Activated naive CD8-positive, alpha-beta T cell treated with anti-CD3 and anti-CD28 coated beads for 36 hours (primary cell): ENCODE measurements around the gene ARHGEF16. TPM values are rescaled to one million over a fixed set of nuclear protein-coding genes. Genes with fewer than 3 reads are reported as not detected.

ENCODE experiments used
- DNase-seq: peaks from one replicate; pipeline ENCODE4 v3.0.0; 2021
- H3K27ac Mint-ChIP-seq: one replicate; pipeline ENCODE4 v1.8.0; 2022; ENCODE audit warnings: mild to moderate bottlenecking, moderate library complexity, mixed read lengths
- H3K27me3 Mint-ChIP-seq: one replicate; pipeline ENCODE4 v1.8.0; 2022; ENCODE audit warnings: mild to moderate bottlenecking, mixed read lengths
- H3K36me3 Mint-ChIP-seq: one replicate; pipeline ENCODE4 v1.8.0; 2021; ENCODE audit warnings: mild to moderate bottlenecking, mixed read lengths
- H3K4me1 Mint-ChIP-seq: one replicate; pipeline ENCODE4 v1.8.0; 2021; ENCODE audit warnings: mixed read lengths
- H3K4me3 Mint-ChIP-seq: one replicate; pipeline ENCODE4 v1.8.0; 2022; ENCODE audit warnings: mild to moderate bottlenecking, moderate library complexity, mixed read lengths
- H3K9me3 Mint-ChIP-seq: one replicate; pipeline ENCODE4 v1.8.0; 2022; ENCODE audit warnings: mixed read lengths
- total RNA-seq, 2 experiments: library from RNA; stranded (reverse); gene quantifications; one replicate each; pipeline ENCODE4 v1.2.3, GENCODE V29; 2021

ARHGEF16 gene
- total RNA-seq, 2 experiments from 2014 or later: 0.12 TPM; not detected in 1

- no peaks in the 10 kb centered on the region for H3K27me3 Mint-ChIP-seq
- H3K9me3 Mint-ChIP-seq: no peaks in the 10 kb centered on the region
- H3K4me3 Mint-ChIP-seq: no peak overlapping the region
- H3K27ac Mint-ChIP-seq: no peak overlapping the region
- no peak for DNase-seq
- peaks cover 3% of the 10 kb centered on the region for H3K36me3 Mint-ChIP-seq
- no peaks in the 10 kb centered on the region for H3K4me1 Mint-ChIP-seq
These were observed 55.3 kb downstream of the ARHGEF16 start for GRCh38 chr1:3509721-3510120.

DNA sequence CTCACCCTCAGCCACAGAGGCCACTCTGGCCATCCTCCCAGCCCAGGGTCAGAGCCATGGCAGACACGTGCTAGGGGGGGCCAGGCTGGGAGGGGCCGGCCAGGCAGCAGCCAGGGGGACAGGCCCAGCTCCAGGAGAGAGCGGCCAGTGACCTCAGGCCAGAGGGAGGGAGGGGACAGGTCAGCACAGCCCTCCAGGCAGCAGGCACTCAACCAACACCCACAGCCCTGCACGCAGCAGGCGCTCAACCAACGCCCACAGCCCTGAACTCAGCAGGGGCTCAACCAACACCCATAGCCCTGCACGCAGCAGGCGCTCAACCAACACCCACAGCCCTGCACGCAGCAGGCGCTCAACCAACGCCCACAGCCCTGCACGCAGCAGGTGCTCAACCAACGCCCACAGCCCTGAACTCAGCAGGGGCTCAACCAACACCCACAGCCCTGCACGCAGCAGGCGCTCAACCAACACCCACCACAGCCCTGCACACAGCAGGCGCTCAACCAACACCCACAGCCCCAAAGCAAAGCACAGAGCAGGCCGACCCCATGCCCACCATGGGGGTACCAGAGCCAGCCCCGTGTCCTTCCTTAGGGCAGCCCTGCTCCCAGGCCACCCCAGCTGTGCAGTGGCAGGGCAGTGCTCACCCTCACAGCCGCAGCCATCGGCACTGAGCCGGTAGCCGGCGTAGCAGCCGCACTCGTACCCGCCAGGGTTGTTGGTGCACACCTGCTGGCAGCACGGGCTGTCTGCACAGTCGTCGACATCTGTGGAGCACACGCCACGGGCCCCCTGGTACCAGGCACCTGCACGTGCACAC, 55.9 kb downstream of the ARHGEF16 start:
- Mint-ChIP-seq H3K27ac (no peak overlapping the region), H3K4me3 (no peak overlapping the region), H3K36me3 (peaks cover 3% of the 10 kb centered on the region), H3K4me1 (no peaks in the 10 kb centered on the region), H3K27me3 (no peaks in the 10 kb centered on the region), H3K9me3 (no peaks in the 10 kb centered on the region)
- no peak for DNase-seq

GRCh38 chr1:3510956-3511250, 56.4 kb downstream of the ARHGEF16 start:
- no peaks in the 10 kb centered on the region for H3K27me3 Mint-ChIP-seq
- H3K4me1 Mint-ChIP-seq: no peaks in the 10 kb centered on the region
- no peaks in the 10 kb centered on the region for H3K9me3 Mint-ChIP-seq

DNA sequence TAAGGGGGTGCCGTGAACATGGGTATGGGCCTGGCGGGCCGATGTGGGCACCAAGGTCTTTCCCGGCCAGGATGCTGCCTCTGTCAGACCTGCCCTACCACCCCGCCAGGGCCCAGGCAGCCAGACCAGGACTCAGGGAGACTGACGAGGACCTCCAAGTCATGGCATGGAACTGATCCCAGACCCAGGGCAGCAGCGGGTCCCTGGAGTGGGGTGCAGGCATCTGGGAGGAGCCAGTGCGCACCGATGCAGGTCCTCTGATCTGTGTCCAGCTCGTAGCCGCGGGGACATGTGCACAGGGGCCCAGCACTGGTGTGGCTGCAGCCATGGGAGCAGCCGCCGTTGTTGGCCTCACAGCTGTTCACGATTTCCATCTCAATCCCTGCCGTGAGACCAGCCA, 56.8 kb downstream of the ARHGEF16 start:
- Mint-ChIP-seq H3K9me3 (no peaks in the 10 kb centered on the region), H3K27ac (no peak overlapping the region), H3K36me3 (peaks cover 3% of the 10 kb centered on the region), H3K4me1 (no peaks in the 10 kb centered on the region), H3K27me3 (no peaks in the 10 kb centered on the region), H3K4me3 (no peak overlapping the region)
- DNase-seq: no peak

More at GRCh38 chr1:3510956-3511250, 56.4 kb downstream of the ARHGEF16 start:
- H3K4me3 Mint-ChIP-seq: no peak overlapping the region
- H3K27ac Mint-ChIP-seq: no peak overlapping the region
- peaks cover 3% of the 10 kb centered on the region for H3K36me3 Mint-ChIP-seq
- DNase-seq: no peak

- no peak overlapping the region for H3K27ac Mint-ChIP-seq
- no peaks in the 10 kb centered on the region for H3K9me3 Mint-ChIP-seq
- H3K4me1 Mint-ChIP-seq: no peaks in the 10 kb centered on the region
- H3K27me3 Mint-ChIP-seq: no peaks in the 10 kb centered on the region
- no peak overlapping the region for H3K4me3 Mint-ChIP-seq
- H3K36me3 Mint-ChIP-seq: peaks cover 3% of the 10 kb centered on the region
- DNase-seq: no peak
These were observed 57.4 kb downstream of the ARHGEF16 start for GRCh38 chr1:3511856-3512255.

DNA sequence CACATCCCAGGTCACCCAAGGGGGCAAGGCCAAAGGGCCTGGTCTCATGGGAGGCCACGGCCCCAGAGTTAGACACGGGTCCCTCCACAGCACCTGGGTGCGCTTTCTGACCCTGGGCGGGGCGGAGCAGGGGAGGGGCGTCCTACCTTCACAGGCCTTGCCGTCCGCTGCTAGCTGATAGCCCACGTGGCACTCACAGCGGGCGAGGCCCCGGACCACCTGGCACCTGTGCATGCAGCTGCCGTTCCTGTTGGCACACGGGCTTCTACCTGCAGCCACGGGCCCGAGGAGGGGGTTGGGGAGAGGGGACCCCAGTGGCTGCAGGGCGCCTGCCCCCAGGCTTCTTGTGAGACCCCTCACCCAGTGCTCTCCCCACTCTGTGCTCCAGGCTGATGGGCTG, 59.9 kb downstream of the ARHGEF16 start:
- Mint-ChIP-seq H3K27ac (no peak overlapping the region), H3K4me3 (no peak overlapping the region)

GRCh38 chr1:3515272-3515671, 60.8 kb downstream of the ARHGEF16 start:
- no peak for DNase-seq
- H3K4me1 Mint-ChIP-seq: no peaks in the 10 kb centered on the region
- H3K27ac Mint-ChIP-seq: no peak overlapping the region
- no peaks in the 10 kb centered on the region for H3K9me3 Mint-ChIP-seq
- peaks cover 3% of the 10 kb centered on the region for H3K36me3 Mint-ChIP-seq
- no peaks in the 10 kb centered on the region for H3K27me3 Mint-ChIP-seq
- no peak overlapping the region for H3K4me3 Mint-ChIP-seq

More for the DNA sequence above, 59.9 kb downstream of the ARHGEF16 start:
- Mint-ChIP-seq H3K4me1 (no peaks in the 10 kb centered on the region), H3K36me3 (peaks cover 3% of the 10 kb centered on the region), H3K27me3 (no peaks in the 10 kb centered on the region), H3K9me3 (no peaks in the 10 kb centered on the region)
- DNase-seq: no peak

DNA sequence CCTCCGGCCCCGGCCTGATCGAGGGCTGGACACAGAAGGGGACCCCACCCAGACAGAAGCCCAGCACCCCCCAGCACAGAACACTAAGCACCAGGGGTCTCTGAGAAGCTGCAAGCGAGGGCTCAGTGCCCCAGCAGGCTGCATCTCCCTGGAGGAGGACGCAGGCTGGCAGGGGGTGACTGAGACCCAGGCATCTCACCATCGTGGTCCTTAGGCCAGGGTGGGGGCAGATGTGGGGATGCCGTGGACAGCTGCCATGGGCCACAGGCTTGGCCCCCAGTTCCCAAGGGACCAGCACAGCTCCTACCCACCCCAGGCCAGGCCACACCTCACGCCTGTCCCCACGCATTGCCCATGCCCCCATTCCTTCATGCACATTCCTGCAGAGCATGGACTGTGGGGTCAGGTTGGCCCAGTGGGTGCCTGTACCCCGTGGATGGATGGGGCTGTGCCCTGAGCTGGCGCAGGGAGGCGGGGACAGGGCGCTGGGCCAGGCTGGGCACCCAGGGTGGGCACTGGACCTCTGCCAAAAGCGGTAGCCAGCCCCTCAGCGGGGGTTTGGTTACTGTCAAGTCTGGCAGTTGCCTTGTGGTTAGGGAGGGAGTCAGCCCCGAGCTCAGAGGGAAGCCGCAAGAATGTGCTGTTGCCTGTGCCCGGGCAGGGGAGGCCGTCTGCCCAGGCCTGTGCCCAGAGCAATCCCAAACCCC, 61.5 kb downstream of the ARHGEF16 start:
- Mint-ChIP-seq H3K36me3 (peaks cover 3% of the 10 kb centered on the region), H3K27ac (no peak overlapping the region), H3K4me1 (no peaks in the 10 kb centered on the region), H3K9me3 (no peaks in the 10 kb centered on the region), H3K4me3 (no peak overlapping the region), H3K27me3 (no peaks in the 10 kb centered on the region)
- no peak for DNase-seq

DNA sequence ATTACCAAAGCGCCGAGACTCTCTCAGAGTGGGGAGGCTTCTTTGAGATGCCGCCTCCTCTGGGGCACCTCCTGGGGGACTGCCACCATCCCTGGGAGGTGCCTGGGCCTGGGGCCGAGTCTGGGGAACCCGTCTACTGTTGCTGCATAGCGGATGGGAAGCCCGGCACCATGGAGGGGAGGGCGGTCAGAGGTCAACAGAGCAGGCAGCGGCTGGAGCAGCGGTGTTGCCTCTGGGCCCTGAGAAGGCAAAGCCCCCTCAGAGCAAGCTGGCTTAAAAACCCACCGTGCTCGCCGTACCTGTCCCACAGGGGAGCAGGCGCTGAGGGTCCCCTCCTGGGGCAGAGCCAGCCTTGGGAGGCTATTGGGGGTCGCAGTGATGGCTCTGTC, 62.0 kb downstream of the ARHGEF16 start:
- no peaks in the 10 kb centered on the region for H3K4me1 Mint-ChIP-seq
- DNase-seq: no peak
- H3K4me3 Mint-ChIP-seq: no peak overlapping the region
- no peaks in the 10 kb centered on the region for H3K27me3 Mint-ChIP-seq
- H3K36me3 Mint-ChIP-seq: peaks cover 3% of the 10 kb centered on the region
- no peaks in the 10 kb centered on the region for H3K9me3 Mint-ChIP-seq
- H3K27ac Mint-ChIP-seq: no peak overlapping the region

DNA sequence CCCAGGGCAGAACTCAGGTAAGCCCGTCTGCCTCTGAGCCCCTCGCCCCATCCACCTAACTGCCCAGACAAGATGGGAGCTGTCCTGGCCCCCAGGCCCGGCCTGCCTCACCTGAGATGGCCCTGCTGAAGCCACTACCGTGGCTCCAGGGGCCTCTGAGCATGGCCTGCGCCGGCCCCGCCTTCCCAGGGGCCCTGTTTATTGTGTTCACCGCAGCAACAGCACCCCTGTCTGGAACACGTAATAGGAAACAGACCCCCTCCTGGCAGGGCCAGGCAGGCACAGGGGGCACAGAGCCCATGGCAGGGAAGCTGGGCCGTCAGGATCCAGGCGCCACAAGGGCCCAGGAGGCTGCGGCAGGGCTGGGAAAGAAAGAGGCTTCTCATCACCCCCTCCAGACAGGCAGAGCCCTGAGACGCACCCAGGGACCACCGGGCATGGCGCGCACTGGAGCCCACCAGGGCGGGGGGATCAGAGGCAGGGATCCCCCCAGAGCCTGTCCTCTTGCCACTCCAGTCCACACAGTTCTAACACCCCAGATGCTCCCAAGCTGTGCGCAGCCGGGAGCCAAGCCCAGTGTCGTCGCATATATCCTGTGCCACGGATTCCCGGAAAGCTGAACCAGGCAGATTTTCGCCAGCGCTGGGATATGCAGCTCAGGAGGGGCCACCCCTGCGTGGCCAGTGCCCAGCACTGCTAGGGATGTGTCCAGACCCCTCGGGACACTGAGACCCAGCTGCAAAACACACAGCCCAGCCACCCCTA, 62.6 kb downstream of the ARHGEF16 start:
- H3K36me3 Mint-ChIP-seq: peaks cover 3% of the 10 kb centered on the region
- no peak overlapping the region for H3K4me3 Mint-ChIP-seq
- no peak overlapping the region for H3K27ac Mint-ChIP-seq
- no peak for DNase-seq
- H3K4me1 Mint-ChIP-seq: no peaks in the 10 kb centered on the region
- no peaks in the 10 kb centered on the region for H3K9me3 Mint-ChIP-seq
- no peaks in the 10 kb centered on the region for H3K27me3 Mint-ChIP-seq

GRCh38 chr1:3518256-3518655, 63.8 kb downstream of the ARHGEF16 start:
- H3K27ac Mint-ChIP-seq: no peak overlapping the region
- H3K9me3 Mint-ChIP-seq: no peaks in the 10 kb centered on the region
- peak; percentile 18 for DNase-seq
- H3K36me3 Mint-ChIP-seq: no peaks in the 10 kb centered on the region
- no peak overlapping the region for H3K4me3 Mint-ChIP-seq
- no peaks in the 10 kb centered on the region for H3K27me3 Mint-ChIP-seq
- no peaks in the 10 kb centered on the region for H3K4me1 Mint-ChIP-seq

DNA sequence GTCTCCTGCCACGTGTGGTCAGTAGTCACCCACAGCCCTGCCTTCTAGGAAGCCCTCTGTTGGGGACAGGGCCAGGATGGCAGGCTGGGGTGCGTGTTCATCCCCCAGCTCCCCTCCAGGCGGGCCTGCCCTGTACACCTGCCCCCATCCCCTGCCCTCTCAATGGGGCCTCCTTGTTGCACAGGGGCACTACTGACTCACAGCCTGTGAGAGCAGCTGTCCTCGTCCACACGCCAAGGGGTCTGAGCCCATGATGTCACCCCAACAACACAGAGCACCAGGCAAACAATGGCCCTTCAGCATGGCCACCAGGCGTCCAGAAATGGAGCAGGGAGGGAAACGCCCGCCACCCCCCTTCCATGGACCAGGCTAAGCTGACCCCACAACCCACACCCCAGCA, 64.3 kb downstream of the ARHGEF16 start:
- H3K4me1 Mint-ChIP-seq: no peaks in the 10 kb centered on the region

DNA sequence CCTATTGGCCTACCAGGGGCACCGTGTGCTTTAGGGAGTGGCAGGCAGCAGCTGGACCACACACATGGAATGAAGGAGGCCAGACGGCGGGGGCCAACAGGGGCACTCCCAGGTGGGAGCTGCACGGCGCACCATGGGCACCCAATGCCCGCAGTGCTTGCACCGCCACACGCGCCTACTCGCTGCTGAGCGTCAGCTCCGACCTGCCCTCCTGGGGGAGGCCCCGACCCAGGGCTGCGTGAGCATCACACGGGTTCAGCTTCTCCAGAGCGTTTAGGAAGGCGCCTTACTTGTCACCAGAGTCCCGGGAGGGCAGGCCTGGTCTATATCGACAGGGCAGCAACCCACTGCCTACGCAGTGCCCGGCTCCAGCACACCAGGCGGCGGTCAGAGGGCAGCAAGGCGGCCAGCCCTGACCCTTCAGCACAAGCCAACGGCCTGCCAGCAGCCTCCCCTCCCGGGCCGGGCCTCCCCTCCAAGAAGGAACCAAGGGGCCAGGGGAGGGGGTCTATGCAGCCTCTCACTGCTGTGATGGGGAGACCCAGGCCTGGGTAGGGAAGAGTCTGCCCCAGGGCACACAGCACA, 64.9 kb downstream of the ARHGEF16 start:
- no peak for DNase-seq
- H3K36me3 Mint-ChIP-seq: no peaks in the 10 kb centered on the region
- H3K4me1 Mint-ChIP-seq: no peaks in the 10 kb centered on the region
- no peak overlapping the region for H3K4me3 Mint-ChIP-seq
- H3K27ac Mint-ChIP-seq: no peak overlapping the region
- no peaks in the 10 kb centered on the region for H3K9me3 Mint-ChIP-seq
- no peaks in the 10 kb centered on the region for H3K27me3 Mint-ChIP-seq

More for the DNA sequence above, 64.3 kb downstream of the ARHGEF16 start:
- H3K36me3 Mint-ChIP-seq: no peaks in the 10 kb centered on the region
- no peaks in the 10 kb centered on the region for H3K9me3 Mint-ChIP-seq
- no peak for DNase-seq
- H3K27ac Mint-ChIP-seq: no peak overlapping the region
- H3K4me3 Mint-ChIP-seq: no peak overlapping the region
- no peaks in the 10 kb centered on the region for H3K27me3 Mint-ChIP-seq

- no peaks in the 10 kb centered on the region for H3K36me3 Mint-ChIP-seq
- H3K4me1 Mint-ChIP-seq: no peaks in the 10 kb centered on the region
- DNase-seq: no peak
- H3K4me3 Mint-ChIP-seq: no peak overlapping the region
- H3K27me3 Mint-ChIP-seq: no peaks in the 10 kb centered on the region
- H3K27ac Mint-ChIP-seq: no peak overlapping the region
- no peaks in the 10 kb centered on the region for H3K9me3 Mint-ChIP-seq
These were observed 66.2 kb downstream of the ARHGEF16 start for GRCh38 chr1:3520419-3521378.
